GM12891 (cell line): ENCODE data around the gene EIF5A.
A peak's percentile ranks its signal among the peaks of the same experiment; 100 is the strongest.

Experiments used
- DNase-seq: peaks from one replicate; pipeline ENCODE4 v3.0.0; 2011; ENCODE audit warnings: low spot score; ENCODE audit not compliant: insufficient read length
- FAIRE-seq: peaks from 2 replicates; lab custom pipeline; 2011; peaks lifted over from hg19 to GRCh38; lab: Jason Lieb, UNC
- PAX5 ChIP-seq: IDR thresholded peaks from 2 replicates; pipeline ENCODE4 v1.6.1; 2011; ENCODE audit warnings: low read length, moderate library complexity, mild to moderate bottlenecking; ENCODE audit not compliant: insufficient read depth, severe bottlenecking
- POLR2A ChIP-seq: IDR thresholded peaks from 2 replicates; pipeline ENCODE4 v1.6.1; 2011; ENCODE audit warnings: low read depth, low read length, control low read depth
- POLR2AphosphoS5 ChIP-seq: IDR thresholded peaks from 2 replicates; pipeline ENCODE4 v1.6.1; 2011; ENCODE audit warnings: low read depth, low read length, control low read depth
- POU2F2 ChIP-seq: IDR thresholded peaks from 2 replicates; pipeline ENCODE4 v1.6.1; 2011; ENCODE audit warnings: low read depth, mild to moderate bottlenecking, control low read depth, low read length, moderate library complexity
- SPI1 ChIP-seq: IDR thresholded peaks from 2 replicates; pipeline ENCODE4 v1.6.1; 2011; ENCODE audit warnings: low read depth, low read length, control low read depth
- TAF1 ChIP-seq: IDR thresholded peaks from 2 replicates; pipeline ENCODE4 v1.6.1; 2011; ENCODE audit warnings: low read depth, low read length, control low read depth

EIF5A gene

GRCh38 chr17:7322520-7323194, 15.2 kb downstream of the EIF5A start:
- FAIRE-seq: no peak
- peak; percentile 6 for DNase-seq
- TF ChIP-seq SPI1: no peak

GRCh38 chr17:7323731-7324437, 16.5 kb downstream of the EIF5A start:
- FAIRE-seq (peak; percentile 90), DNase-seq (peak; percentile 86)
- no peak for TF ChIP-seq SPI1
- no peak for TF ChIP-seq TAF1
- no peak for TF ChIP-seq POLR2A
- TF ChIP-seq POLR2AphosphoS5: no peak
- TF ChIP-seq POU2F2: no peak
- TF ChIP-seq PAX5: no peak

GRCh38 chr17:7324438-7324779, 17.0 kb downstream of the EIF5A start:
- FAIRE-seq: no peak

GRCh38 chr17:7325031-7325528, 17.7 kb downstream of the EIF5A start:
- no peak for DNase-seq
- no peak for TF ChIP-seq POLR2AphosphoS5
- TF ChIP-seq TAF1: no peak
- TF ChIP-seq POLR2A: no peak
- TF ChIP-seq PAX5: no peak
- no peak for TF ChIP-seq SPI1
- no peak for TF ChIP-seq POU2F2
- no peak for FAIRE-seq

More at GRCh38 chr17:7324438-7324779, 17.0 kb downstream of the EIF5A start:
- no peak for DNase-seq
- no peak for TF ChIP-seq POLR2AphosphoS5
- TF ChIP-seq PAX5: no peak
- TF ChIP-seq TAF1: no peak
- no peak for TF ChIP-seq POLR2A
- no peak for TF ChIP-seq SPI1
- TF ChIP-seq POU2F2: no peak

- TF ChIP-seq SPI1 (no peak), POU2F2 (no peak), PAX5 (no peak), POLR2AphosphoS5 (no peak), POLR2A (no peak), TAF1 (no peak)
- FAIRE-seq (no peak), DNase-seq (no peak)
These were observed 18.8 kb downstream of the EIF5A start for GRCh38 chr17:7326186-7326585.

GRCh38 chr17:7327056-7327455, 19.6 kb downstream of the EIF5A start:
- DNase-seq: no peak
- TF ChIP-seq TAF1: no peak

GRCh38 chr17:7327501-7327900, 20.1 kb downstream of the EIF5A start:
- FAIRE-seq: no peak
- TF ChIP-seq POLR2AphosphoS5 (no peak), PAX5 (no peak), POLR2A (no peak), POU2F2 (no peak), TAF1 (no peak), SPI1 (no peak)
- DNase-seq: no peak

More at GRCh38 chr17:7327056-7327455, 19.6 kb downstream of the EIF5A start:
- no peak for FAIRE-seq

GRCh38 chr17:7328009-7328408, 20.6 kb downstream of the EIF5A start:
- FAIRE-seq: no peak
- no peak for TF ChIP-seq TAF1
- TF ChIP-seq POLR2AphosphoS5: no peak
- no peak for TF ChIP-seq PAX5
- TF ChIP-seq POLR2A: no peak
- no peak for TF ChIP-seq POU2F2
- no peak for TF ChIP-seq SPI1
- no peak for DNase-seq

GRCh38 chr17:7328840-7329373, 21.5 kb downstream of the EIF5A start, which contains the start of gene NEURL4:
NEURL4 (minus strand) TSS chr17:7329335; CDS start chr17:7329312, 23 bp downstream.
- FAIRE-seq (no peak), DNase-seq (no peak)
- TF ChIP-seq POU2F2 (no peak), POLR2AphosphoS5 (no peak), POLR2A (no peak), TAF1 (no peak), PAX5 (no peak), SPI1 (no peak)

- TF ChIP-seq SPI1 (no peak), POLR2A (peak; percentile 64; the same call in 1 of the 2 replicates), PAX5 (no peak), POU2F2 (no peak), POLR2AphosphoS5 (peak; percentile 28; the same call in 1 of the 2 replicates), TAF1 (peak; percentile 37; the same call in 1 of the 2 replicates)
These were observed 22.1 kb downstream of the EIF5A start for GRCh38 chr17:7329374-7329996.

More at GRCh38 chr17:7329374-7329996, 22.1 kb downstream of the EIF5A start:
- DNase-seq: peak; percentile 99
- FAIRE-seq: peak; percentile 100
